GM13977 (cell line): ENCODE data around the gene VPS37C.

Experiments used
- DNase-seq: peaks from one replicate; pipeline ENCODE4 v3.0.0; 2012; ENCODE audit warnings: low spot score
- CTCF ChIP-seq: IDR thresholded peaks from 2 replicates; pipeline ENCODE4 v1.5.1; 2012; ENCODE audit warnings: mild to moderate bottlenecking, control low read depth; ENCODE audit not compliant: insufficient read depth; ENCODE audit errors: extremely low read depth, missing control alignments
- in situ Hi-C: fragments of 300-500 bp; cut with MboI; formaldehyde crosslinking; loops from one replicate; pipeline ENCODE4 v1.12.0; 2022; ENCODE audit warnings: low sequenced_read_pairs, low pct_unique_long_range_greater_than_20kb, mixed read lengths, inconsistent platforms; ENCODE audit not compliant: unreplicated experiment

Gene VPS37C

GRCh38 chr11:61113201-61113600 lies 48.0 kb downstream of the VPS37C start:
- DNase-seq: no peak
- in situ Hi-C loops: no loop called here
- no peak for TF ChIP-seq CTCF

- TF ChIP-seq CTCF: no peak
- DNase-seq: no peak
- in situ Hi-C loops: no loop called here
Observed at GRCh38 chr11:61112575-61112974, 48.7 kb downstream of the VPS37C start.

GRCh38 chr11:61111786-61112517 lies 49.3 kb downstream of the VPS37C start:
- in situ Hi-C loops: no loop called here

GRCh38 chr11:61111050-61111435 lies 50.2 kb downstream of the VPS37C start:
- no peak for DNase-seq
- no peak for TF ChIP-seq CTCF
- in situ Hi-C loops: no loop called here

More at GRCh38 chr11:61111786-61112517, 49.3 kb downstream of the VPS37C start:
- TF ChIP-seq CTCF: no peak
- no peak for DNase-seq

- DNase-seq: no peak
- no peak for TF ChIP-seq CTCF
- in situ Hi-C loops: no loop called here
Observed at GRCh38 chr11:61110255-61111049, 50.8 kb downstream of the VPS37C start.

- in situ Hi-C loops: no loop called here
- DNase-seq: no peak
- no peak for TF ChIP-seq CTCF
Observed at GRCh38 chr11:61109671-61110070, 51.6 kb downstream of the VPS37C start.
